Smooth muscle cell (in vitro differentiated cells): ENCODE data around the gene DOK4. TPM values are rescaled to one million over a fixed set of nuclear protein-coding genes. Genes with fewer than 3 reads are reported as not detected.
"Not testable (repeated sequence)": the region's sequence is repeated elsewhere in the genome, so short reads cannot be mapped to it uniquely, and the experiment has no call there.

Source experiments
- DNase-seq: peaks from one replicate; lab custom pipeline; 2025; ENCODE audit not compliant: unreplicated experiment; lab: John Stamatoyannopoulos, UW
- H2AFZ ChIP-seq: fragments of 200-600 bp; sonication (generic); 2 replicates; pipeline ENCODE4 v1.6.0; 2016; ENCODE audit warnings: antibody characterized with exemption, low read depth, mild to moderate bottlenecking
- H3F3A ChIP-seq: fragments of 200-600 bp; sonication (generic); 2 replicates; pipeline ENCODE4 v1.6.0; 2017; ENCODE audit warnings: antibody characterized with exemption, low read depth
- H3K27ac ChIP-seq: fragments of 200-600 bp; sonication (generic); 2 replicates; pipeline ENCODE4 v1.5.1; 2016; ENCODE audit warnings: low read depth, mild to moderate bottlenecking
- H3K27me3 ChIP-seq: fragments of 200-600 bp; sonication (generic); 2 replicates; pipeline ENCODE4 v1.6.1; 2016; ENCODE audit warnings: low read depth, mild to moderate bottlenecking
- H3K36me3 ChIP-seq: fragments of 200-600 bp; sonication (generic); 2 replicates; pipeline ENCODE4 v1.5.1; 2016; ENCODE audit warnings: low read depth
- H3K4me1 ChIP-seq: fragments of 200-600 bp; sonication (generic); 2 replicates; pipeline ENCODE4 v1.5.1; 2016; ENCODE audit warnings: low read depth
- H3K4me2 ChIP-seq: fragments of 200-600 bp; sonication (generic); 2 replicates; pipeline ENCODE4 v1.6.0; 2016; ENCODE audit warnings: mild to moderate bottlenecking
- H3K4me3 ChIP-seq: fragments of 200-600 bp; sonication (generic); 2 replicates; pipeline ENCODE4 v1.5.1; 2016; ENCODE audit warnings: mild to moderate bottlenecking
- H3K79me2 ChIP-seq: fragments of 200-600 bp; sonication (generic); 2 replicates; pipeline ENCODE4 v1.6.0; 2016; ENCODE audit warnings: low read depth, mild to moderate bottlenecking
- H3K9ac ChIP-seq: fragments of 200-600 bp; sonication (generic); 2 replicates; pipeline ENCODE4 v1.6.0; 2016; ENCODE audit warnings: low read depth
- H3K9me3 ChIP-seq: fragments of 200-600 bp; sonication (generic); replicated peaks from 2 replicates; pipeline ENCODE4 v1.5.1; 2016; ENCODE audit warnings: low read depth
- H4K20me1 ChIP-seq: fragments of 200-600 bp; sonication (generic); 2 replicates; pipeline ENCODE4 v1.6.0; 2016; ENCODE audit warnings: low read depth
- WGBS: methylation state at CpG from one replicate; pipeline ENCODE4 v1.1.7; 2016; ENCODE audit warnings: low lambda C conversion rate; 5-methylcytosine and 5-hydroxymethylcytosine counted together
- polyA plus RNA-seq: library from polyadenylated mRNA; unstranded; fragments of >200 nt; fragmentation: Nextera tagmentation; extraction: Ambion mirVana; gene quantifications from 2 replicates; pipeline ENCODE4 v1.2.1, GENCODE V29; 2016
- total RNA-seq: library from RNA; depleted of rRNA; stranded (reverse); fragments of >200 nt; gene quantifications from 2 replicates; pipeline ENCODE4 v1.2.3, GENCODE V29; 2014
- TF ChIP-seq, protein P1 (sequence below): fragments of 200-600 bp; sonication (generic); IDR thresholded peaks from 2 replicates; pipeline ENCODE4 v1.5.1; 2017; ENCODE audit warnings: borderline replicate concordance, mild to moderate bottlenecking, antibody characterized with exemption; ENCODE audit not compliant: insufficient read depth, poor library complexity, severe bottlenecking

The DOK4 gene
- total and polyA plus RNA-seq, 2 experiments from 2014 or later: 43.5 to 73.6 TPM

DNA sequence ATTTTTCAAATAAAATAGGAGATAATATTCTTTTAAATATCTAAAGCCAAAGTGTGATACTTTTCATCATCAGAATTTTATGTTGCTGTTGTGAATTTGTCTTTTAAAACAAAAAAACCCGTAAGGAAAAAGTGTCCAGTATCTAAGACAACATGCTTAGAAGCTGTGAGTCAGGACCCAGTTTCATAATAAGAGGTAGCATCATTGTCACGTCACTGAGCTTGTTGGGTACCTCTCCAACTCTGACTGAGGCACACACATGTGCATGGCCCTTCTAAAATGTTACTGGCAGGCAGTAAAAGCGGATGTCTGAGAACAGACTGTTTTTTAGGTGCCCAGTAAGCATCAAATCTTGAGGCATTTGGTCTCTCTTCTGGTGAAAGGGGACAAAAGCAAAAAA lies 41.6 kb downstream of the DOK4 start:
- H3K4me3 ChIP-seq: no peak overlapping the region
- H3K4me2 ChIP-seq: no peak overlapping the region
- H3K4me1 ChIP-seq: peaks cover 8% of the 10 kb centered on the region
- H2AFZ ChIP-seq: no peak overlapping the region
- no peaks in the 10 kb centered on the region for H3K9me3 ChIP-seq
- H3K27me3 ChIP-seq: no peaks in the 10 kb centered on the region
- no peak overlapping the region for H3K9ac ChIP-seq
- no peak for DNase-seq
- H3K36me3 ChIP-seq: peaks cover 7% of the 10 kb centered on the region
- WGBS: 93% methylated on average over 3 of the region's 3 CpGs
- H3F3A ChIP-seq: no peaks in the 10 kb centered on the region
- TF ChIP-seq, protein P1, sequence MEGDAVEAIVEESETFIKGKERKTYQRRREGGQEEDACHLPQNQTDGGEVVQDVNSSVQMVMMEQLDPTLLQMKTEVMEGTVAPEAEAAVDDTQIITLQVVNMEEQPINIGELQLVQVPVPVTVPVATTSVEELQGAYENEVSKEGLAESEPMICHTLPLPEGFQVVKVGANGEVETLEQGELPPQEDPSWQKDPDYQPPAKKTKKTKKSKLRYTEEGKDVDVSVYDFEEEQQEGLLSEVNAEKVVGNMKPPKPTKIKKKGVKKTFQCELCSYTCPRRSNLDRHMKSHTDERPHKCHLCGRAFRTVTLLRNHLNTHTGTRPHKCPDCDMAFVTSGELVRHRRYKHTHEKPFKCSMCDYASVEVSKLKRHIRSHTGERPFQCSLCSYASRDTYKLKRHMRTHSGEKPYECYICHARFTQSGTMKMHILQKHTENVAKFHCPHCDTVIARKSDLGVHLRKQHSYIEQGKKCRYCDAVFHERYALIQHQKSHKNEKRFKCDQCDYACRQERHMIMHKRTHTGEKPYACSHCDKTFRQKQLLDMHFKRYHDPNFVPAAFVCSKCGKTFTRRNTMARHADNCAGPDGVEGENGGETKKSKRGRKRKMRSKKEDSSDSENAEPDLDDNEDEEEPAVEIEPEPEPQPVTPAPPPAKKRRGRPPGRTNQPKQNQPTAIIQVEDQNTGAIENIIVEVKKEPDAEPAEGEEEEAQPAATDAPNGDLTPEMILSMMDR: no peak
- H3K27ac ChIP-seq: no peak overlapping the region
- peaks cover 78% of the 10 kb centered on the region for H3K79me2 ChIP-seq
- no peaks in the 10 kb centered on the region for H4K20me1 ChIP-seq

DNA sequence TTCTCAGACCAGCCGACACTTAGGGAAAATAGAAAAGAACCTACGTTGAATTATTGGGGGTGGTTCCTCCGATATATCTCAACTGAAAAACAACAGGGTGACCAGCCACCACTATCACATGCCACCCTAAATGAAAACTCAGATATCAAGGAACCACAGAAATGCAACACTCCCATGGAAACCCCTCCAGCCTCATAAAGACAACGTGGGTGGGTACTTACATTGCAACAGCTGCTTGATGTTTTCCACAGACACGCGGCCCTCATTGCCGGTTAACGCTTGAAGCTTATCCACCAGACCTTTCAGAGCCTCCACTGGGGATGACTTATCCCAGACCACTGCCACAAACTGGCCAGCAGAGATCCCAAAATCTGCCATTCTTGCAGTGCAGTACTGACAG lies 45.7 kb downstream of the DOK4 start:
- H3K4me3 ChIP-seq, DNase-seq, H4K20me1 ChIP-seq, H3K4me1 ChIP-seq, H3K9ac ChIP-seq, H2AFZ ChIP-seq, H3K4me2 ChIP-seq, H3K27me3 ChIP-seq, H3K9me3 ChIP-seq, H3K27ac ChIP-seq, H3K36me3 ChIP-seq, H3F3A ChIP-seq: not testable (repeated sequence)
- WGBS: 96% methylated on average over 8 of the region's 8 CpGs
- H3K79me2 ChIP-seq: peaks cover 45% of the 10 kb centered on the region

- DNase-seq, H4K20me1 ChIP-seq, H3K27me3 ChIP-seq, H3K4me3 ChIP-seq, H3K4me1 ChIP-seq, H3K27ac ChIP-seq, H3K9ac ChIP-seq, H3F3A ChIP-seq, H3K4me2 ChIP-seq, H3K9me3 ChIP-seq, H2AFZ ChIP-seq: not testable (repeated sequence)
- Histone ChIP-seq H3K79me2 (peaks cover 39% of the 10 kb centered on the region), H3K36me3 (peaks cover 11% of the 10 kb centered on the region)
- 86% methylated on average over 8 of the region's 8 CpGs for WGBS
Observed at GRCh38 chr16:57439947-57440346, 46.3 kb downstream of the DOK4 start.

DNA sequence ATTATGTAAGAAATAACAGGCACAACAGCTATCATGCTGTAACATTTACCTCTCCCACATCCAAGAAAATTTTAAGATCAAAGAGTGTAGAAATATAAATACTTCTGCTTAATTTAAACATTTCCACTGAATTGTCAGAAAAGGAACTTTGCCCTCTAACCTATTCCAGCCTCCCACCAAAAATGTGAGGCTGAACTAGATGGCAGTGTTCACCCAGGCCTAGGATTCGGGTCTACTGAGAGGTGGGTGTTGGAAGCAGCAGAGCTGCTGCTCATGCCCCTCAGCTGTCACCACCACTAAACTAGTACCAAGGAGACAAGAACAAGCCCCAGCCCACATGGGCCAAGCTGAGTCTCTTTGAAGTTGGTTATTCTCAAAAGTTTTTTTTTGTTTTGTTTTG lies 50.5 kb downstream of the DOK4 start:
- H3F3A ChIP-seq: no peaks in the 10 kb centered on the region
- H3K4me3 ChIP-seq: no peak overlapping the region
- 100% methylated on average over 1 of the region's 1 CpG for WGBS
- no peak overlapping the region for H3K27ac ChIP-seq
- H4K20me1 ChIP-seq: peaks cover 6% of the 10 kb centered on the region
- H3K9ac ChIP-seq: no peak overlapping the region
- H3K36me3 ChIP-seq: peaks cover 30% of the 10 kb centered on the region
- TF ChIP-seq, protein P1: no peak
- no peaks in the 10 kb centered on the region for H3K4me1 ChIP-seq
- no peaks in the 10 kb centered on the region for H3K79me2 ChIP-seq
- H3K4me2 ChIP-seq: no peak overlapping the region
- H2AFZ ChIP-seq: no peak overlapping the region
- no peaks in the 10 kb centered on the region for H3K27me3 ChIP-seq
- DNase-seq: no peak
- H3K9me3 ChIP-seq: no peaks in the 10 kb centered on the region

DNA sequence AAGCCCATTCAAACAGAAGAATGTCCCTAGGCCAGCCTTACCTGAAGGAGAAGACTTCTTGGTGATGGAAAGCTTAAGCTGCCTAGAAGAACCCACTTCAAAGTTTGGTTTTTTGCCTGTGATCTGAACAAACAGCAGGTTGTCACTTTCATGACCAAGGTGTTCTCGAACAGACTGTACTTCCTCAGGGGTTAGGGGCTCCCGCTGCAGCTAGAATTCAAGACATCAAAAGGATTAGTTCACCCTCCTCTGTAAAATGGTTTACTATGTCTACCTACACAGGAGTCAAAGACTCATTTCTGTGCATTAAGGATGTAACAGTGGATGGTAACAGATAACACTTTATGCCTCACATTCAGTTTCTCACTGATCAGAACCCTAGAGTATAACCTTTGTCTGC lies 52.3 kb downstream of the DOK4 start:
- H3F3A ChIP-seq: no peaks in the 10 kb centered on the region
- 97% methylated on average over 2 of the region's 2 CpGs for WGBS
- no peaks in the 10 kb centered on the region for H3K4me1 ChIP-seq
- TF ChIP-seq, protein P1: no peak
- no peak overlapping the region for H2AFZ ChIP-seq
- H3K27ac ChIP-seq: no peak overlapping the region
- H4K20me1 ChIP-seq: peaks cover 6% of the 10 kb centered on the region
- no peaks in the 10 kb centered on the region for H3K79me2 ChIP-seq
- H3K9ac ChIP-seq: no peak overlapping the region
- H3K36me3 ChIP-seq: peaks cover 29% of the 10 kb centered on the region
- H3K4me2 ChIP-seq: no peak overlapping the region
- H3K4me3 ChIP-seq: no peak overlapping the region
- H3K9me3 ChIP-seq: no peaks in the 10 kb centered on the region
- no peak for DNase-seq
- no peaks in the 10 kb centered on the region for H3K27me3 ChIP-seq
